ENCODE data around the gene ZNF548. TPM values are rescaled to one million over a fixed set of nuclear protein-coding genes. Genes with fewer than 3 reads are reported as not detected.

Gene ZNF548
- 16.6 and 19.7 TPM in 2 replicates for total RNA-seq

DNA sequence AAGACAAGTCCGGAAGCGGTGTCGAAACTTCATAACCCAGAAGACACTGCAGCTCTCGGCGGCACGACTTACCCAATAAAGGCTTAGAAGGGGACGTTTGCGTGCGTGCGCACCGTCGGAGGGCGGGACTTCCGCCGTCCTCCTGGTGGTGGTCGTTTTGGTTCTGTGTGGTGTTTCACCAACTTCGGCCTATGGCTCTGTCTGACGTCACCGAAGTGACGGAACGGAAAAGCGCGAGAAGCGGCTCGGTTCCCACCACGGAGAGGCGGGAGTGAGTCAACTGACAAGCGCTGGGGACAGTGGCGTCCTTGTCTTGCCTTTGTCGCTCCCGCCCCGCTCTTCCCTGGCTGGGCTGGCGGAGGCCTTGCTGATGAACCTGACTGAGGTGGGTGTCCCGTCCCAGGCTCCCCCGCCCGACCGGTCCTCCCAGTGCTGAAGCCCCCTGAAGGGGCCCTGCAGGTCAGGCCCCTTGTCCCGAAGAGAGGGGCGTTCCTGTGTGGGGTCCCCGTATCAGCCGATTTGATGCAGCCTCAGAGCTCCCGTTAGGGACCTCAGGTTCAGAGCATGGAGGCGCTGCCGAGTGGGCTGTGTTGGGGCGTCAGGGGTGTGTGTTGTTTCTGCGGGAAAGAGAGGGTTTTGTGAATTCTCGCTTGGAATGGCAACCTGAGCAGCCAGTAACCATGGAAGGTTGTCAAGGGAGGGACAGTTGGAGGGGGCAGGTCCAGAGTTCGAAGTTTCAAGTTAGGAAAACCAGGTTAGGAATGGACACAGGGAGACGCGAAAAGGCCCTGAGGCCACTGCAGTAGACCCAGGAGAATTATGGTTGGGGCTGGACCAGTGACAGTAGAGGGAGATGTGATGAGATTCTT, at the start of gene ZNF548:
Gene ZNF548 (plus strand): TSS at position 125 of the 869 bp plus-strand sequence. CDS start 246 bp downstream, at position 371.

DNA sequence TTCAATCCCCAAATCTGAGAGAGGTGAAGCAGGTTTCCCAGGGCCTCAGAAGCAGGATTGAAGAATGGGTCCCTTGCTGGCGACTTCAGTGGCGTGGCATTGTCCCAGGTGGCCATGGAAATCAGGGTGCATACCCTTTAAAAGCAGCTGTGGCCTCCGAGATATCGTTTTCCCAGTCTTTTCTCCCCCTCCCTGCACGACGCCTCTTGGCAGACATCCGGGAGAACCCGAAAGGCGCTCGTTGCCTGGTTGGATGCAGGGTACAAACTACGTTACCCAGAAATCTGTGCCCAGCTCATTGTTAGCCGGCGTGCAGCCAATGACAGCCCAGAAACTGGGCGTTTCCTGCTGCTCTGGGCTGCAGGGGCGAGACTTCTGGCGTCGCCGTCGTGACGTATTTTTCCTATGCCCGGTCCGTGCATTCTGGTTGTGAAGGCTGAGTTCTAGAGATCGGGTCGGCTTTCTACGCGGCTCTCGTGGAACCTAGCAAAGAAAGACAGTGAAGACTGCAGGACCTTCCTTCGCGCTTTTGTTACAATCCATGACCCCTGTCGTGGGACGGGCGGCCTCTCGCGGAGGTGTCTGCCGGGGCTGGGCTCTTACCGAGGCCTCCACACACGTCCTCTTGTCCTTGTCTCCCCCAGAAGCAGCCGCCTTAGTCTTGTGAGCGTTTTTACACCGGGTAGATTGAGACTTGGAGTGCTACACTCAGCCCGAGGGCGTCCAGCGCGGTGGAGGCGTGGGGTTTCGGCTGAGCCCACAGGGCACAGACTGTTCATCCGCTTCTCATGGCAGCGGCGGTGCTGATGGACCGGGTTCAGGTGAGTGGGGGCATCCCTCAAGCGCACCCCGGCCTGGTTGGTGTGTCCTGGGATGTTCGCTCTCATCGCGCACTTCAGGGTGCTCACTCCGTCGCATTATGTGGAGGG, 38.5 kb upstream of the ZNF548 start, which contains the start of gene ZNF304:
Gene ZNF304 (plus strand): TSS at position 395 of the 929 bp plus-strand sequence. CDS start 394 bp downstream, at position 789.

DNA sequence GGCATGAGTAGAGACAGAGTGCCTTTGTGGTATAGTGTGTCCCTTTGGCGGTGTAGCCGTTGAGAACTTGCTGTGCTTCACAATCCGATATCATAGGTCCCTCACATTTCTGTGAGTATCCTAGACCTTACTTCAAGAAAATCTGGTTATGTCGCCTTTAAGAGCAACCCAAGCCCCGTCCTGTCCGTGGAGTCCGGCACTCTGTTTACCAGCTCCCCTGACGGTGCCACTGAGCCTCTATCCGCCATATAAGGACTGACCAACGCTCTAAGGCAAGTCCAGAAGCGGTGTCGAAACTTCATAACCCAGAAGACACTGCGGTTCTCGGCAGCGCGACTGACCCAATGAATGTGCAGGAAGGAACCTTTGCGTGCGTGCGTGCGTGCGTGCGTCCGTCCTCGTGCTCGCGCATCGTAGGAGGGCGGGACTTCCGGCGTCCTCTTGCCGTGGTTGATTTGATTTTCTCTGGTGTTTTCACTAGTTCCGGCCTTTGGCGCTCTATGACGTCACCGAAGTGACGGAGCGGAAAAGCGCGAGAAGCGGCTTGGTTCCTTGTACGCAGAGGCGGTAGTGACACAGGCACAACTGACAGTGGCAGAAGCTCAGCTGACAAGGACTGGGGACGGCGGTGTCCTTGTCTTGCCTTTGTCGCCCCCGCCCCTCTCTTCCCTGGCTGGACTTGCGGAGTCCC, 26.5 kb upstream of the ZNF548 start, which contains the start of the genes TRAPPC2B and ZNF547:
Gene TRAPPC2B (plus strand): TSS at position 555 of the 691 bp plus-strand sequence. CDS start 1,283 bp downstream, outside the sequence.
Gene ZNF547 (plus strand): TSS at position 555 of the 691 bp plus-strand sequence. CDS start 5,005 bp downstream, outside the sequence.

DNA sequence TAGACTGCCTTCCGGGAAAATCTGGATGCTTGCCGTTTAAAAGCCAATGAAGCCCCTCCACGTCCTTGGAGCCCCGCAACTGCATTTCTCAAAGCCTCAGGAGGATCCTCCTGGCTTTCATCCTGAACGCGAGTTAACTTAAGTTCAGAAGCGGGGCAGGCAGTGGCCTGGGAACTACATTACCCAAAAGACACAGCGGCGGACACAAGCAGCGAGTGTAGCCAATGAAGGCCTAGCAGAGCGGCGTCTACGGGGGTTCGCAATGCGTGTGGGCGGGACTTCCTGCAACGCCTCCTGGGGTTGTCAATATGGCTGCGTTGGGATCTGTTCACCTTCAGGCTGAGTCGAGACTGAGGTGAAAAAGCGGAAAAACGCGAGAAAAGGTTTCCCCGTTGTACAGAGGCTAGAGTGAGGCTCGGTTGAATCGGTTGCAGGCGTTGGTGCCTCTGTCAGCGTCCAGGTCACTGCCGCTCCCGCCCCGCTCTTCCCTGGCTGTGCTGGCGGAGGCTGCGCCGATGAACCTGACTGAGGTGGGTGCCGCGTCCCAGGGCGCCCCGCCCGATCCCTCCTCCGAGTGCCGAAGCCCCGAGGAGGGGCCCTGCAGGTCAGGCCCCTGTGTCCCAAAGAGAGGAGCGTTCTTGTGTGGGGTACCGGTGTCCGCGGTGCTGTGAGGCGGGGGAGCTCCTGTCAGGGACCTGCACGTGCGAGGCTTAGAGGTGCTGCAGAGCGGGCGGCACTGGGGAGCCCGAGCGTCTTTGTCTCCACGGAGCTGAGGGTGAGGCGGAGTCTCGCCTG, 21.4 kb downstream of the ZNF548 start, which contains the start of gene ZNF17:
Gene ZNF17 (plus strand): TSS at position 285 of the 795 bp plus-strand sequence. CDS start 2,455 bp downstream, outside the sequence.

DNA sequence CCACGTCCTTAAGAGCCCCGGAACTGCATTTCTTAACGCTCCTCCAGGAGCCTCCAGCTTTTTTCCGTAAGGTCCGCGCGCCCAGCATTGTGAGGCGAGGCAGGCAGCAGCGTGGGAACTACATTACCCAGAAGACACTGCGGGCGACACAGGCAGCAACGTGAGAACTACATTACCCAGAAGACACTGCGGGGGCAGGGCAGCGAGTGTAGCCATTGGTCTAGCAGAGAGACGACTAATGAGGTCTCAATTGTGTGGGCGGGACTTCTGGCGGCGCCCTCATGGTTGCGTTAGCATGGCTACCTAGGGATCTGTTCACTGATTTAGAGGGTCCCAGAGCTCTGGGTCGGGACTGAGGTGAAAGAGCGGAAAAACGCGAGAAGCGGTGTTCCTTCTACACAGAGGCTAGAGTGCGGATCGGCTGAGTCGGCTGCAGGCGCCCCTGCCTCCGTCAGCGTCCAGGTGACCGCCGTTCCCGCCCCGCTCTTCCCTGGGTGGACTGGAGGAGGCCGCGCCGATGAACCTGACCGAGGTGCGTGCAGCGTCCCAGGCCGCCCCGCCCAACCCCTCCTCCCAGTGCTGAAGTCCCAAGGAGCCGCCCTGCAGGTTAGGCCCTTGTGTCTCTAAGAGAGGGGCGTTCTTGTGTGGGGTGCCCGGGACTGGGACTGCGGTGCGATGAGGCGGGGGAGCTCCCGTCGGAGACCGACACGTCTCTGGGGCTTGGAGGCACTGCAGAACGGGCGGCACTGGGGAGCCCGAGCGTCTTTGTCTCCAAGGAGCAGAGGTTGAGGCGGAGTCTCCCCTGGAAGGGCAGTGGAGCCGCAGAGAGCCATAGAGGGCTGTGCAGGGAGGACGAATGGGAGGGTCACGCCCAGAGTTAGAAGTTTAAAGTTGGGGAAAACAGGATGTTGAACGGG, 45.7 kb downstream of the ZNF548 start, which contains the start of gene ZNF749:
Gene ZNF749 (plus strand): TSS at position 264 of the 917 bp plus-strand sequence. CDS start 254 bp downstream, at position 518.

Other genes starting within 250 kb of the ZNF548 start
- gene ZIM3, start 244.7 kb upstream of the ZNF548 start, total RNA-seq, result not detected in 2 replicates
- not detected in 2 replicates for gene DUXA, start 222.4 kb upstream of the ZNF548 start, total RNA-seq
- 22.8 and 31.9 TPM in 2 replicates for gene ZNF264, start 198.4 kb upstream of the ZNF548 start, total RNA-seq
- gene AURKC, start 158.8 kb upstream of the ZNF548 start, total RNA-seq, result 0.22 and 1.0 TPM in 2 replicates
- gene ZNF805, start 149.2 kb upstream of the ZNF548 start, total RNA-seq, result 32.5 and 36.5 TPM in 2 replicates
- 96.5 and 103 TPM in 2 replicates for gene ZNF460, start 109.4 kb upstream of the ZNF548 start, total RNA-seq
- 11.6 and 11.7 TPM in 2 replicates for gene ZNF543, start 69.4 kb upstream of the ZNF548 start, total RNA-seq
- 7.9 and 10.9 TPM in 2 replicates for gene ZNF304, start 38.6 kb upstream of the ZNF548 start, total RNA-seq
- gene TRAPPC2B, start 26.3 kb upstream of the ZNF548 start, total RNA-seq, result 10.2 and 11.2 TPM in 2 replicates
- gene ZNF547, start 26.3 kb upstream of the ZNF548 start, total RNA-seq, result 3.6 and 5.3 TPM in 2 replicates
- 8.3 and 14.0 TPM in 2 replicates for gene ZNF17, start 21.3 kb downstream of the ZNF548 start, total RNA-seq
- gene ZNF749, start 45.5 kb downstream of the ZNF548 start, total RNA-seq, result 7.4 and 12.5 TPM in 2 replicates
- gene VN1R1, start 67.3 kb downstream of the ZNF548 start, total RNA-seq, result 0.22 and 0.86 TPM in 2 replicates
- gene ZNF772, start 87.7 kb downstream of the ZNF548 start, total RNA-seq, result 13.1 and 16.8 TPM in 2 replicates
- gene ZNF419, start 97.9 kb downstream of the ZNF548 start, total RNA-seq, result 7.9 and 13.0 TPM in 2 replicates
- 15.2 and 32.8 TPM in 2 replicates for gene ZNF773, start 110.1 kb downstream of the ZNF548 start, total RNA-seq
- gene ZNF549, start 137.5 kb downstream of the ZNF548 start, total RNA-seq, result 3.9 and 6.9 TPM in 2 replicates
- gene ZNF550, start 170.0 kb downstream of the ZNF548 start, total RNA-seq, result 8.4 and 9.6 TPM in 2 replicates
- 6.3 and 8.6 TPM in 2 replicates for gene ZNF416, start 189.1 kb downstream of the ZNF548 start, total RNA-seq
- gene ZIK1, start 194.3 kb downstream of the ZNF548 start, total RNA-seq, result 3.5 and 15.3 TPM in 2 replicates
- 2.2 and 11.0 TPM in 2 replicates for gene ZNF530, start 210.0 kb downstream of the ZNF548 start, total RNA-seq
- 29.1 and 32.1 TPM in 2 replicates for gene ZNF134, start 224.4 kb downstream of the ZNF548 start, total RNA-seq
- gene ZNF211, start 243.3 kb downstream of the ZNF548 start, total RNA-seq, result 11.2 and 11.6 TPM in 2 replicates